PC-3 (cell line): ENCODE measurements around the gene MGAT5. TPM values are rescaled to one million over a fixed set of nuclear protein-coding genes. Genes with fewer than 3 reads are reported as not detected.
A peak's percentile ranks its signal among the peaks of the same experiment; 100 is the strongest.

Source experiments
- ATAC-seq: fragments of 200-7000 bp; cut with Tn5 transposase; 2 replicates; pipeline ENCODE4 v1.9.1; 2020; ENCODE audit warnings: mild to moderate bottlenecking, moderate library complexity
- BruUV-seq: library from RNA; stranded (reverse); fragments of 400-500 nt; replicated peaks from 2 replicates; lab custom pipeline; 2021; lab: Mats Ljungman, UMichigan
- CTCF ChIA-PET: fragments of 300-600 bp; sonication (Branson Sonifier 250); formaldehyde crosslinking; loops from one replicate; lab custom pipeline; 2022; ENCODE audit warnings: antibody characterized with exemption; lab: Charles Lee
- POLR2A ChIA-PET: fragments of 300-600 bp; sonication (Branson Sonifier 250); formaldehyde crosslinking; loops from one replicate; lab custom pipeline; 2022; ENCODE audit warnings: antibody characterized with exemption; ENCODE audit not compliant: unreplicated experiment; lab: Charles Lee
- DNase-seq: peaks from one replicate; pipeline ENCODE4 v3.0.0-alpha.2; 2015
- H2AFZ ChIP-seq: fragments of 300-600 bp; sonication (generic); 2 replicates; pipeline ENCODE4 v1.6.0; 2016; ENCODE audit warnings: antibody characterized with exemption, low read length
- H3F3A ChIP-seq: fragments of 300-600 bp; sonication (generic); one replicate; pipeline ENCODE4 v1.6.0; 2017; ENCODE audit warnings: antibody characterized with exemption, low read length, control low read depth, mild to moderate bottlenecking; ENCODE audit not compliant: unreplicated experiment
- H3K27ac ChIP-seq: fragments of 300-600 bp; sonication (generic); 2 replicates; pipeline ENCODE4 v1.5.1; 2016; ENCODE audit warnings: mild to moderate bottlenecking, low read length
- H3K27me3 ChIP-seq: fragments of 300-600 bp; sonication (generic); 2 replicates; pipeline ENCODE4 v1.6.1; 2016; ENCODE audit warnings: low read length, mixed read lengths
- H3K36me3 ChIP-seq: fragments of 300-600 bp; sonication (generic); 2 replicates; pipeline ENCODE4 v1.6.1; 2016; ENCODE audit warnings: low read depth, mixed run types, low read length, mixed read lengths
- H3K4me1 ChIP-seq: fragments of 300-600 bp; sonication (generic); 2 replicates; pipeline ENCODE4 v1.5.1; 2016; ENCODE audit warnings: low read length; ENCODE audit not compliant: insufficient read depth
- H3K4me2 ChIP-seq: fragments of 300-600 bp; sonication (generic); 2 replicates; pipeline ENCODE4 v1.6.0; 2016; ENCODE audit warnings: low read length
- H3K4me3 ChIP-seq: fragments of 300-600 bp; sonication (generic); 2 replicates; pipeline ENCODE4 v1.5.1; 2016; ENCODE audit warnings: mild to moderate bottlenecking, low read length, mixed read lengths
- H3K79me2 ChIP-seq: fragments of 300-600 bp; sonication (generic); 2 replicates; pipeline ENCODE4 v1.6.1; 2017; ENCODE audit warnings: low read length, mixed read lengths
- H3K9ac ChIP-seq: fragments of 300-600 bp; sonication (generic); 2 replicates; pipeline ENCODE4 v1.6.0; 2016; ENCODE audit warnings: mild to moderate bottlenecking, low read length
- H3K9me2 ChIP-seq: fragments of 300-600 bp; sonication (generic); replicated peaks from 2 replicates; pipeline ENCODE4 v1.6.1; 2016; ENCODE audit warnings: mixed run types, low read length, mixed read lengths
- H3K9me3 ChIP-seq: fragments of 300-600 bp; sonication (generic); 2 replicates; pipeline ENCODE4 v1.6.1; 2016; ENCODE audit warnings: low read length, mixed read lengths
- H4K20me1 ChIP-seq: fragments of 300-600 bp; sonication (generic); 2 replicates; pipeline ENCODE4 v1.6.1; 2016; ENCODE audit warnings: low read length, mixed read lengths
- CTCF ChIP-seq: fragments of 300-600 bp; sonication (generic); conservative IDR thresholded peaks from 2 replicates; pipeline ENCODE4 v1.5.1; 2017; ENCODE audit warnings: antibody characterized with exemption, low read depth, mild to moderate bottlenecking, low read length
- EZH2 ChIP-seq: fragments of 300-600 bp; sonication (generic); IDR thresholded peaks from one replicate; pipeline ENCODE4 v1.6.1; 2017; ENCODE audit warnings: antibody characterized with exemption, mild to moderate bottlenecking, low read length; ENCODE audit not compliant: unreplicated experiment
- EZH2phosphoT487 ChIP-seq: fragments of 300-600 bp; sonication (generic); IDR thresholded peaks from 2 replicates; pipeline ENCODE4 v1.6.1; 2018; ENCODE audit warnings: mild to moderate bottlenecking, antibody characterized with exemption, low read length, borderline replicate concordance
- intact Hi-C: fragments of 100-400 bp; cut with micrococcal nuclease; formaldehyde crosslinking; loops from 2 replicates; pipeline ENCODE4 v1.9.0; 2023
- total RNA-seq: library from RNA; depleted of rRNA; stranded (reverse); fragments of >200 nt; gene quantifications from 2 replicates; pipeline ENCODE4 v1.2.3, GENCODE V29; 2014

Gene MGAT5
- total RNA-seq, 1 experiment from 2014 or later = 33.8 TPM

- no peak overlapping the region for H3K4me2 ChIP-seq
- H2AFZ ChIP-seq = no peak overlapping the region
- no peaks in the 10 kb centered on the region for H3K9me2 ChIP-seq
- TSS peak; percentile 77 for BruUV-seq
- no peaks in the 10 kb centered on the region for H3K36me3 ChIP-seq
- intact Hi-C loops = no loop called here
- H3K4me1 ChIP-seq = peaks cover 33% of the 10 kb centered on the region
- CTCF ChIA-PET = no interaction called here
- H3K9me3 ChIP-seq = no peaks in the 10 kb centered on the region
- DNase-seq = no peak
- no peak overlapping the region for H3K4me3 ChIP-seq
- H3K27ac ChIP-seq = no peak overlapping the region
- POLR2A ChIA-PET = no interaction called here
- H3K9ac ChIP-seq = no peak overlapping the region
- no peaks in the 10 kb centered on the region for H3K27me3 ChIP-seq
- no peak for ATAC-seq
- TF ChIP-seq EZH2phosphoT487 (no peak), EZH2 (no peak), CTCF (no peak)
- no peaks in the 10 kb centered on the region for H4K20me1 ChIP-seq
- no peaks in the 10 kb centered on the region for H3F3A ChIP-seq
- no peaks in the 10 kb centered on the region for H3K79me2 ChIP-seq
Observed at GRCh38 chr2:134360745-134361487, 107.0 kb downstream of the MGAT5 start.

DNA sequence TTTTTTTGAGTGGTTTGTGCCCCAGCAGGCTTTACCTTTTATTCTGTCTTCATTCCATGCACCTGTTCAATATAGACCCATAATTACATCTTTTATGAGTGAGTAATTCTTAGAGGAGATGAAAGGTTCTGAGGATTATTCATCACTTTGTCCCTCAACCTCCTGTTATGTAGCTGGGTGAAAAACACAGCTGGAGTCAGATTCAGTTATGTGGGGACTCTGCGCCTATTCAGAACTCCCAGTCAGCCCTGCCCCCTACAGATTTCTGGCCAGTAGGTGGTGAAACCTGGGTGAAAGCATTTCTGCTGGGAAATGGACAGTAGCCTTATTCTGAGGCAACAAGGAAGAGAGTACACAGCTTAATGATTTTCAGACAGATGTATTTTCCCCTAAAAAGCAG lies 107.8 kb downstream of the MGAT5 start:
- Histone ChIP-seq H3K9me2 (no peaks in the 10 kb centered on the region), H3K4me3 (no peak overlapping the region), H3K36me3 (no peaks in the 10 kb centered on the region), H3F3A (no peaks in the 10 kb centered on the region), H3K4me2 (no peak overlapping the region), H2AFZ (no peak overlapping the region), H4K20me1 (no peaks in the 10 kb centered on the region), H3K9ac (no peak overlapping the region), H3K27ac (no peak overlapping the region), H3K9me3 (no peaks in the 10 kb centered on the region), H3K27me3 (no peaks in the 10 kb centered on the region), H3K79me2 (no peaks in the 10 kb centered on the region), H3K4me1 (peaks cover 33% of the 10 kb centered on the region)
- BruUV-seq = no TSS peak
- ChIA-PET CTCF (no interaction called here), POLR2A (no interaction called here)
- TF ChIP-seq EZH2 (no peak), CTCF (no peak), EZH2phosphoT487 (no peak)
- intact Hi-C loops = no loop called here
- peak; percentile 16 for DNase-seq
- ATAC-seq = peak; percentile 6; the same call in 1 of the 2 replicates

GRCh38 chr2:134362152-134362668 lies 108.3 kb downstream of the MGAT5 start:
- Histone ChIP-seq H3K9me3 (no peaks in the 10 kb centered on the region), H3K79me2 (no peaks in the 10 kb centered on the region), H3K4me2 (no peak overlapping the region), H3K36me3 (no peaks in the 10 kb centered on the region), H3K27me3 (no peaks in the 10 kb centered on the region), H3K9me2 (no peaks in the 10 kb centered on the region), H3K4me1 (peaks cover 33% of the 10 kb centered on the region), H3K27ac (no peak overlapping the region), H3K4me3 (no peak overlapping the region), H3F3A (no peaks in the 10 kb centered on the region), H3K9ac (no peak overlapping the region), H2AFZ (no peak overlapping the region), H4K20me1 (no peaks in the 10 kb centered on the region)
- intact Hi-C loops = no loop called here
- no peak for DNase-seq
- ChIA-PET CTCF (no interaction called here), POLR2A (no interaction called here)
- TF ChIP-seq EZH2phosphoT487 (no peak), CTCF (no peak), EZH2 (no peak)
- BruUV-seq = TSS peak; percentile 23
- no peak for ATAC-seq
